GM12878 (cell line): ENCODE results near the gene ME1. TPM values are rescaled to one million over a fixed set of nuclear protein-coding genes. Genes with fewer than 3 reads are reported as not detected.

Experiments used
- ATAC-seq: fragments of 200-7000 bp; cut with Tn5 transposase; 3 replicates; pipeline ENCODE4 v1.9.1; 2020; ENCODE audit warnings: mild to moderate bottlenecking, moderate library complexity
- BruUV-seq: library from RNA; stranded (reverse); fragments of 400-500 nt; replicated peaks from 2 replicates; lab custom pipeline; 2021; lab: Mats Ljungman, UMichigan
- CTCF ChIA-PET: fragments of 300-600 bp; sonication (Branson Sonifier 250); formaldehyde crosslinking; extraction: SDS; loops from one replicate; lab custom pipeline; 2021; ENCODE audit warnings: inconsistent platforms; lab: Yijun Ruan, JAX
- POLR2A ChIA-PET: fragments of 350-600 bp; formaldehyde crosslinking; extraction: SDS; loops from one replicate; lab custom pipeline; 2021; ENCODE audit warnings: inconsistent platforms; lab: Charles Lee
- RAD21 ChIA-PET: fragments of 300-600 bp; sonication (Branson Sonifier 250); formaldehyde crosslinking; loops from one replicate; lab custom pipeline; 2023; ENCODE audit warnings: antibody characterized with exemption; ENCODE audit not compliant: unreplicated experiment; lab: Charles Lee
- SMC1A ChIA-PET: fragments of 300-600 bp; sonication (Branson Sonifier 250); formaldehyde crosslinking; loops from one replicate; lab custom pipeline; 2023; ENCODE audit not compliant: unreplicated experiment, uncharacterized antibody; lab: Charles Lee
- DNase-seq: peaks from one replicate; pipeline ENCODE4 v3.0.0-alpha.2; 2011; ENCODE audit warnings: low read depth, low spot score
- FAIRE-seq: peaks from 3 replicates; lab custom pipeline; 2011; peaks lifted over from hg19 to GRCh38; lab: Jason Lieb, UNC
- H2AFZ ChIP-seq: 2 replicates; pipeline ENCODE4 v1.6.0; 2011; ENCODE audit warnings: low read depth, low read length, control low read depth; ENCODE audit not compliant: control insufficient read depth
- H3K27ac ChIP-seq: 2 replicates; pipeline ENCODE4 v1.5.1; 2011; ENCODE audit warnings: control low read depth; ENCODE audit not compliant: control insufficient read depth, insufficient read depth
- H3K27me3 ChIP-seq, 2 experiments: replicated peaks in 1 of 2; 2 replicates each; pipeline versions ENCODE4 v1.6.0 to v1.6.1; 2011; ENCODE audit warnings: low read length in 1 of 2; ENCODE audit not compliant: control insufficient read depth in 2 of 2, insufficient read depth in 2 of 2
- H3K36me3 ChIP-seq, 2 experiments: 2 replicates each; pipeline ENCODE4 v1.5.1; 2011; ENCODE audit warnings: low read length in 1 of 2; ENCODE audit not compliant: control insufficient read depth in 2 of 2, insufficient read depth in 2 of 2
- H3K4me1 ChIP-seq: 2 replicates; pipeline ENCODE4 v1.6.1; 2011; ENCODE audit warnings: mild to moderate bottlenecking, low read length, moderate library complexity, mixed read lengths; ENCODE audit not compliant: control insufficient read depth, insufficient read depth
- H3K4me2 ChIP-seq: 2 replicates; pipeline ENCODE4 v1.6.0; 2011; ENCODE audit warnings: control low read depth; ENCODE audit not compliant: control insufficient read depth, insufficient read depth
- H3K4me3 ChIP-seq: fragments of 200-600 bp; sonication (generic); 2 replicates; pipeline ENCODE4 v1.5.1; 2016
- H3K79me2 ChIP-seq: 2 replicates; pipeline ENCODE4 v1.6.0; 2011; ENCODE audit warnings: low read length; ENCODE audit not compliant: control insufficient read depth, insufficient read depth
- H3K9ac ChIP-seq: 2 replicates; pipeline ENCODE4 v1.8.0; 2011; ENCODE audit warnings: low read length, control low read depth, mixed read lengths; ENCODE audit not compliant: control insufficient read depth, insufficient read depth
- H3K9me3 ChIP-seq: replicated peaks from 3 replicates; pipeline ENCODE4 v1.5.1; 2011; ENCODE audit warnings: mild to moderate bottlenecking, low read length; ENCODE audit not compliant: control insufficient read depth, insufficient read depth
- H4K20me1 ChIP-seq: 2 replicates; pipeline ENCODE4 v1.6.0; 2011; ENCODE audit not compliant: control insufficient read depth, insufficient read depth
- CUX1 ChIP-seq: IDR thresholded peaks from 2 replicates; pipeline ENCODE4 v1.6.1; 2012; ENCODE audit warnings: improper control_type of control experiment, low read depth, low read length; ENCODE audit not compliant: insufficient replicate concordance
- DPF2 ChIP-seq: fragments of 450-650 bp; IDR thresholded peaks from 2 replicates; pipeline ENCODE4 v1.6.1; 2017; ENCODE audit warnings: mild to moderate bottlenecking
- KAT2A ChIP-seq: conservative IDR thresholded peaks from 2 replicates; pipeline ENCODE4 v1.6.1; 2011; ENCODE audit warnings: low read depth, low read length; ENCODE audit not compliant: control insufficient read depth
- NFXL1 ChIP-seq: fragments of 450-650 bp; IDR thresholded peaks from 2 replicates; pipeline ENCODE4 v1.6.1; 2017; ENCODE audit warnings: antibody characterized with exemption, mild to moderate bottlenecking, borderline replicate concordance
- PML ChIP-seq: IDR thresholded peaks from 2 replicates; pipeline ENCODE4 v1.6.1; 2012; ENCODE audit warnings: low read length, inconsistent platforms
- TARDBP ChIP-seq: IDR thresholded peaks from 2 replicates; pipeline ENCODE4 v1.6.1; 2016; ENCODE audit warnings: borderline replicate concordance
- TCF3 ChIP-seq: IDR thresholded peaks from 2 replicates; pipeline ENCODE4 v1.6.1; 2012; ENCODE audit warnings: low read depth, mild to moderate bottlenecking, low read length, borderline replicate concordance; ENCODE audit not compliant: insufficient read depth
- ZNF207 ChIP-seq: fragments of 450-650 bp; IDR thresholded peaks from 2 replicates; pipeline ENCODE4 v1.6.1; 2014; ENCODE audit warnings: antibody characterized with exemption, mild to moderate bottlenecking, borderline replicate concordance
- ZNF384 ChIP-seq: IDR thresholded peaks from 2 replicates; pipeline ENCODE4 v1.6.1; 2012; ENCODE audit warnings: low read depth, mild to moderate bottlenecking, low read length, improper control_type of control experiment, borderline replicate concordance
- WGBS: methylation state at CpG from one replicate; pipeline ENCODE4 v1.1.6; 2016; ENCODE audit warnings: low lambda C conversion rate; ENCODE audit not compliant: insufficient replicate concordance, insufficient coverage; ENCODE audit errors: missing lambda C conversion rate; 5-methylcytosine and 5-hydroxymethylcytosine counted together
- in situ Hi-C: fragments of 300-500 bp; cut with MboI; formaldehyde crosslinking; loops from 9 replicates; pipeline ENCODE4 v1.14.3; 2018; ENCODE audit warnings: mixed read lengths
- intact Hi-C: fragments of 100-400 bp; cut with micrococcal nuclease; formaldehyde crosslinking; loops from one replicate; pipeline ENCODE4 v1.14.2; 2022; ENCODE audit not compliant: unreplicated experiment
- polyA plus RNA-seq, 11 experiments: library from polyadenylated mRNA; depleted of rRNA in 4 of 11; unstranded in 6 of 11; stranded (reverse) in 5 of 11; fragments of >200 nt; fragmentation: Nextera tagmentation in 4 of 11; fragmentation: Illumina TruSeq in 1 of 11; extraction: Ambion mirVana in 4 of 11; extraction: Trizol in 1 of 11; gene quantifications; 1 replicate in 1 of 11; 2 replicates in 10 of 11; pipeline versions ENCODE4 v1.2.1 to v1.2.3, GENCODE V29; 2011 to 2016; ENCODE audit warnings: inconsistent platforms in 2 of 11, missing spikeins in 2 of 11, low read depth in 1 of 11
- total RNA-seq, 4 experiments: library from RNA; depleted of rRNA in 3 of 4; stranded (reverse); fragments of >200 nt in 3 of 4; fragmentation: Illumina TruSeq in 1 of 4; extraction: Trizol in 1 of 4; gene quantifications; 2 replicates each; pipeline versions ENCODE4 v1.2.1 to v1.2.3, GENCODE V29; 2013 to 2021
- TF ChIP-seq, protein P1 (sequence below): fragments of 450-650 bp; IDR thresholded peaks from 2 replicates; pipeline ENCODE4 v1.6.1; 2017; ENCODE audit warnings: antibody characterized with exemption, mild to moderate bottlenecking, moderate library complexity

Gene ME1
- total and polyA plus RNA-seq, 10 of the 15 experiments (the other 5 are each of a cell fraction or from before 2014, with no cell fraction given) = 3.6 to 11.8 (median 8.4) TPM

DNA sequence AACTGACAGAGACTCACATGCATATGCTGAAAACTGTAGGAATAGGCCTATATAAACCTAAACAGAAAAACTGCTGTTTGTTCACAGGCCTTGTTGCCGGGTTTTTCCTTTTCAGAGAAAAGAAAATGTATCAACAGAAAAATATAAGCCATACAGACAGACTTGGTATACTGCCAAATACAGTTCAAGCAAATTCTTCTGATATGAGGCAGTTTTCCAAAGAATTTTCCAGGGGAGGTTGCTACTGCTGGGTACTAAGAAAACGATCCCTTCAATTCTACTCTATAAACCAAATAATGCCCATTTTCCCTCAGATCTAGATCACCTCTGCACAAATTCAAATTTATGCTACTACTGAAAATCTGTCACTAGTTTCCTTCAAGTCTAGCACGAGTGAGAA is 59.4 kb downstream of the ME1 start:
- DNase-seq (no peak), FAIRE-seq (no peak), ATAC-seq (no peak)
- no peaks in the 10 kb centered on the region for H3K9me3 ChIP-seq
- H3K4me3 ChIP-seq = no peak overlapping the region
- H3K79me2 ChIP-seq = no peaks in the 10 kb centered on the region
- CTCF ChIA-PET = no interaction called here
- RAD21 ChIA-PET = no interaction called here
- no peaks in the 10 kb centered on the region for H3K4me1 ChIP-seq
- H2AFZ ChIP-seq = no peak overlapping the region
- H3K9ac ChIP-seq = no peak overlapping the region
- in situ Hi-C loops = no loop called here
- no peaks in the 10 kb centered on the region for H3K27me3 ChIP-seq
- BruUV-seq = no TSS peak
- POLR2A ChIA-PET = interaction anchor here (0.5 kb wide), 1 partner anchor 90 kb away, joined by 3 read pairs; no protein-coding TSS in a partner anchor
- 43% methylated on average over 3 of the region's 3 CpGs for WGBS
- no peaks in the 10 kb centered on the region for H4K20me1 ChIP-seq
- H3K36me3 ChIP-seq = no peaks in the 10 kb centered on the region
- SMC1A ChIA-PET = interaction anchor here (1.8 to 2.1 kb wide), 2 partner anchors 10 to 20 kb away, joined by 4 to 8 read pairs; no protein-coding TSS in a partner anchor
- no peak overlapping the region for H3K4me2 ChIP-seq
- no peak overlapping the region for H3K27ac ChIP-seq
- TF ChIP-seq TCF3 = no peak
- no peak for TF ChIP-seq CUX1
- TF ChIP-seq ZNF384 = no peak
- TF ChIP-seq KAT2A = no peak
- no peak for TF ChIP-seq DPF2
- no peak for TF ChIP-seq NFXL1
- no peak for TF ChIP-seq PML
- no peak for TF ChIP-seq ZNF207
- TF ChIP-seq, protein P1, sequence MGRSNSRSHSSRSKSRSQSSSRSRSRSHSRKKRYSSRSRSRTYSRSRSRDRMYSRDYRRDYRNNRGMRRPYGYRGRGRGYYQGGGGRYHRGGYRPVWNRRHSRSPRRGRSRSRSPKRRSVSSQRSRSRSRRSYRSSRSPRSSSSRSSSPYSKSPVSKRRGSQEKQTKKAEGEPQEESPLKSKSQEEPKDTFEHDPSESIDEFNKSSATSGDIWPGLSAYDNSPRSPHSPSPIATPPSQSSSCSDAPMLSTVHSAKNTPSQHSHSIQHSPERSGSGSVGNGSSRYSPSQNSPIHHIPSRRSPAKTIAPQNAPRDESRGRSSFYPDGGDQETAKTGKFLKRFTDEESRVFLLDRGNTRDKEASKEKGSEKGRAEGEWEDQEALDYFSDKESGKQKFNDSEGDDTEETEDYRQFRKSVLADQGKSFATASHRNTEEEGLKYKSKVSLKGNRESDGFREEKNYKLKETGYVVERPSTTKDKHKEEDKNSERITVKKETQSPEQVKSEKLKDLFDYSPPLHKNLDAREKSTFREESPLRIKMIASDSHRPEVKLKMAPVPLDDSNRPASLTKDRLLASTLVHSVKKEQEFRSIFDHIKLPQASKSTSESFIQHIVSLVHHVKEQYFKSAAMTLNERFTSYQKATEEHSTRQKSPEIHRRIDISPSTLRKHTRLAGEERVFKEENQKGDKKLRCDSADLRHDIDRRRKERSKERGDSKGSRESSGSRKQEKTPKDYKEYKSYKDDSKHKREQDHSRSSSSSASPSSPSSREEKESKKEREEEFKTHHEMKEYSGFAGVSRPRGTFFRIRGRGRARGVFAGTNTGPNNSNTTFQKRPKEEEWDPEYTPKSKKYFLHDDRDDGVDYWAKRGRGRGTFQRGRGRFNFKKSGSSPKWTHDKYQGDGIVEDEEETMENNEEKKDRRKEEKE = no peak
- TF ChIP-seq TARDBP = no peak
- TF ChIP-seq, all 136 proteins: peak for 0
- intact Hi-C loops = no loop called here
